Measurements from ENCODE around the gene RBBP8NL. TPM values are rescaled to one million over a fixed set of nuclear protein-coding genes. Genes with fewer than 3 reads are reported as not detected.
A peak's percentile ranks its signal among the peaks of the same experiment; 100 is the strongest.

RBBP8NL gene
- total RNA-seq, 2 donors from 2014 or later = not detected

- Mint-ChIP-seq H3K9me3 (no peaks in the 10 kb centered on the region), H3K36me3 (no peaks in the 10 kb centered on the region), H3K27ac (peak within 1 kb of the TSS; percentile 80 to 90)
- ATAC-seq (peak; percentile 94 to 96), DNase-seq (ENCODE audit: low spot score in 2 of 2) (peak; percentile 93 to 94)
These were observed 19.9 kb downstream of the RBBP8NL start, which contains the start of gene CABLES2 for GRCh38 chr20:62407221-62407992. Gene CABLES2 (minus strand): TSS chr20:62407285. CDS start chr20:62407276, 9 bp downstream.

- Mint-ChIP-seq H3K36me3 (no peaks in the 10 kb centered on the region), H3K9me3 (no peaks in the 10 kb centered on the region), H3K27ac (peak overlapping the region in 1 of 2 donors; percentile 69)
- ATAC-seq (peak in 1 of 2 donors; percentile 13), DNase-seq (ENCODE audit: low spot score in 2 of 2) (no peak)
These were observed 20.6 kb downstream of the RBBP8NL start for GRCh38 chr20:62406635-62407176.

GRCh38 chr20:62405981-62406513 lies 21.3 kb downstream of the RBBP8NL start:
- peak overlapping the region; percentile 69 to 90 for H3K27ac Mint-ChIP-seq

GRCh38 chr20:62405108-62405980 lies 22.0 kb downstream of the RBBP8NL start:
- ATAC-seq = no peak
- Mint-ChIP-seq H3K36me3 (no peaks in the 10 kb centered on the region), H3K9me3 (no peaks in the 10 kb centered on the region), H3K27ac (peak overlapping the region; percentile 69 to 90)
- no peak for DNase-seq (ENCODE audit: low spot score in 2 of 2)

More at GRCh38 chr20:62405981-62406513, 21.3 kb downstream of the RBBP8NL start:
- DNase-seq (ENCODE audit: low spot score in 2 of 2) = no peak
- H3K9me3 Mint-ChIP-seq = no peaks in the 10 kb centered on the region
- ATAC-seq = no peak
- no peaks in the 10 kb centered on the region for H3K36me3 Mint-ChIP-seq

GRCh38 chr20:62404761-62405107 lies 22.6 kb downstream of the RBBP8NL start:
- H3K36me3 Mint-ChIP-seq = no peaks in the 10 kb centered on the region
- ATAC-seq (no peak), DNase-seq (ENCODE audit: low spot score in 2 of 2) (no peak)
- H3K9me3 Mint-ChIP-seq = no peaks in the 10 kb centered on the region
- H3K27ac Mint-ChIP-seq = no peak overlapping the region

- H3K27ac Mint-ChIP-seq = no peak overlapping the region
- no peaks in the 10 kb centered on the region for H3K36me3 Mint-ChIP-seq
- DNase-seq (ENCODE audit: low spot score in 2 of 2) = no peak
These were observed 23.1 kb downstream of the RBBP8NL start for GRCh38 chr20:62404112-62404665.

DNA sequence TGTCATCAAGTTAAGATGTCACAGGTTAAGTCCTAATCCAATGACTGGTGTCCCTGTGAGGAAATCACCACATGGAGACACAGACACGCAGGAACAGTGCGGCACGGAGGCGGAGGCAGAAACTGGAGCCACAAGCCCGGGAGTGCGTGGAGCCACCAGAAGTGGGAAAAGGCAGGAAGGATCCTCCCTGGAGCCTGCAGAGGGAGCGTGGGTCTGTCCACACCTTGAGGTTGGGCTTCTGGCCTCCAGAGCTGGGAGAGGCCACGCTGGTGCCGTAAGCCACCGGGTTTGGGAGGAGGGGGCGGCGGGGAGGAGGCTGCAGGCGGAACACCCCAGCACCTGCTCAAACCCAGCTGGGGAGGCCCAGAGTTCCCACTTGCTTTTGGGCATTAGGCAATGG lies 24.0 kb downstream of the RBBP8NL start:
- no peak for ATAC-seq
- no peaks in the 10 kb centered on the region for H3K36me3 Mint-ChIP-seq
- DNase-seq (ENCODE audit: low spot score in 2 of 2) = no peak

More at GRCh38 chr20:62404112-62404665, 23.1 kb downstream of the RBBP8NL start:
- H3K9me3 Mint-ChIP-seq = no peaks in the 10 kb centered on the region
- no peak for ATAC-seq

GRCh38 chr20:62402456-62403150 lies 24.7 kb downstream of the RBBP8NL start:
- peaks cover 0 to 2% of the 10 kb centered on the region in 2 donors for H3K36me3 Mint-ChIP-seq
- ATAC-seq (no peak), DNase-seq (ENCODE audit: low spot score in 2 of 2) (no peak)
- peaks cover 0 to 5% of the 10 kb centered on the region in 2 donors for H3K9me3 Mint-ChIP-seq
- no peak overlapping the region for H3K27ac Mint-ChIP-seq

More for the DNA sequence above, 24.0 kb downstream of the RBBP8NL start:
- H3K27ac Mint-ChIP-seq = no peak overlapping the region
- H3K9me3 Mint-ChIP-seq = no peaks in the 10 kb centered on the region

DNA sequence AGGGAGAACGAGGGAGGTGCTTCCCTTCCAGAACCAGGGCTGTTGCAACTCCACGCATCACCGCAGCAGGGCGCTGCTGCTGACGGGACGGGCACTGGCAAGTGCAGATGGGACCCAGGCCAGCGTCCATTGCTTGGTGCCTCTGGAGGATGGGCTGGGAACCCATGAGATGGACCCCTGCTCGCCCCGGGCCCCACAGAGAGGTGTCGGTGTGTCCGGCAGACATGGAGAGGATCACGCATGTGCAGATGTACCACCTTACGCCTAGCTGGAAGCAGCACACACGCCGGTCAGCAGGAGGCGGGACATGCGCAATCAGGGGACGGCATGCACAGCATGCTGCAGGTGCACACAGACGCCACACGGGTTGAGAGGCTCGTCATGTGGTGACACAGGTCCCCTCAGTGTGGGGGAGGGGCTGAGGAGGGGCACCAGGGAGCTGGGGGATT lies 26.0 kb downstream of the RBBP8NL start:
- no peak for ATAC-seq
- no peak for DNase-seq (ENCODE audit: low spot score in 2 of 2)
- Mint-ChIP-seq H3K9me3 (peaks cover 0 to 5% of the 10 kb centered on the region in 2 donors), H3K27ac (peak overlapping the region in 1 of 2 donors; percentile 18), H3K36me3 (peaks cover 0 to 8% of the 10 kb centered on the region in 2 donors)

- Mint-ChIP-seq H3K27ac (peak overlapping the region in 1 of 2 donors; percentile 18), H3K9me3 (peaks cover 0 to 5% of the 10 kb centered on the region in 2 donors), H3K36me3 (peaks cover 0 to 8% of the 10 kb centered on the region in 2 donors)
- DNase-seq (ENCODE audit: low spot score in 2 of 2) = no peak
- no peak for ATAC-seq
These were observed 26.8 kb downstream of the RBBP8NL start for GRCh38 chr20:62400541-62400940.

DNA sequence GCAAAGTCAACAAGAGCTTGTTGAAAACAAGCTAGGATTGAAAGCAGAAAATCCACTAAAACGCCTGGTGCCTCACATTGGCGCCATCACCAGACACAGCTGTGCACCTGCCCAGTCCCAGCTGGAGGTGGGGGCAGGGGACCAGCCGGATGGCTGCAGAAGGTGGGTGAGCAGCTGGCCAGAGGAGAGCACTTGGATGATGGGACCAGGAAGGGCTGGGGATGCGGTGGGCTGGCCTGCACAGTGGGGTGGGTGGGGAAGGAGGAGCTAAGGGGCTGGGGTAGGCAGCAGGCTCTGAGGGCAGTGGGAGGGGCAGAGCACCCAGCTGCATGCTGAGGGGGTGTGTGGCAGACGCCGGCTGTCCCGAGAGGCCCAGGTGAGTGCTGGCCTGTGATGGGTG lies 27.3 kb downstream of the RBBP8NL start:
- DNase-seq (ENCODE audit: low spot score in 2 of 2) = no peak
- ATAC-seq = no peak
- Mint-ChIP-seq H3K36me3 (peaks cover 0 to 8% of the 10 kb centered on the region in 2 donors), H3K27ac (no peak overlapping the region), H3K9me3 (peaks cover 0 to 5% of the 10 kb centered on the region in 2 donors)

GRCh38 chr20:62398120-62398821 lies 29.1 kb downstream of the RBBP8NL start:
- Mint-ChIP-seq H3K9me3 (peaks cover 0 to 5% of the 10 kb centered on the region in 2 donors), H3K36me3 (peaks cover 0 to 8% of the 10 kb centered on the region in 2 donors), H3K27ac (no peak overlapping the region)
- ATAC-seq (no peak), DNase-seq (ENCODE audit: low spot score in 2 of 2) (no peak)

- peaks cover 0 to 5% of the 10 kb centered on the region in 2 donors for H3K9me3 Mint-ChIP-seq
- ATAC-seq (no peak), DNase-seq (ENCODE audit: low spot score in 2 of 2) (no peak)
- peaks cover 0 to 8% of the 10 kb centered on the region in 2 donors for H3K36me3 Mint-ChIP-seq
- H3K27ac Mint-ChIP-seq = no peak overlapping the region
These were observed 30.7 kb downstream of the RBBP8NL start for GRCh38 chr20:62396367-62397239.

Data from activated naive CD4-positive, alpha-beta T cell treated with anti-CD3 and anti-CD28 coated beads, Interleukin-2, amount 50 U/mL, for 72 hours (primary cell).